H1 (cell line): ENCODE data around the gene DISC1. TPM values are rescaled to one million over a fixed set of nuclear protein-coding genes. Genes with fewer than 3 reads are reported as not detected.

Source experiments
- CTCF ChIA-PET: fragments of 300-600 bp; sonication (Branson Sonifier 250); formaldehyde crosslinking; loops from one replicate; lab custom pipeline; 2021; ENCODE audit not compliant: partially characterized antibody; lab: Charles Lee
- POLR2A ChIA-PET: fragments of 300-600 bp; sonication (Branson Sonifier 250); formaldehyde crosslinking; loops from one replicate; lab custom pipeline; 2021; ENCODE audit warnings: inconsistent platforms; ENCODE audit not compliant: partially characterized antibody; lab: Charles Lee
- DNase-seq, 2 experiments: peaks; one replicate each; pipeline versions ENCODE4 v3.0.0 to v3.0.0-alpha.2; 2010 to 2022; ENCODE audit warnings: low spot score in 2 of 2, low read depth in 1 of 2, mixed read lengths in 1 of 2
- FAIRE-seq: peaks from 2 replicates; lab custom pipeline; 2011; peaks lifted over from hg19 to GRCh38; lab: Jason Lieb, UNC
- H2AFZ ChIP-seq: 2 replicates; pipeline ENCODE4 v1.8.1; 2012; ENCODE audit warnings: low read length, inconsistent platforms
- H2AK5ac ChIP-seq: 2 replicates; pipeline ENCODE4 v1.6.1; 2013; ENCODE audit warnings: low read depth, low read length
- H2BK120ac ChIP-seq: replicated peaks from 2 replicates; pipeline ENCODE3; 2013; ENCODE audit warnings: low read depth, low read length, inconsistent platforms
- H2BK12ac ChIP-seq: 2 replicates; pipeline ENCODE4 v1.6.1; 2013; ENCODE audit warnings: low read depth, low read length
- H2BK15ac ChIP-seq: 2 replicates; pipeline ENCODE4 v1.6.1; 2013; ENCODE audit warnings: low read length
- H2BK20ac ChIP-seq: 2 replicates; pipeline ENCODE4 v1.6.1; 2013; ENCODE audit warnings: low read length
- H2BK5ac ChIP-seq: 2 replicates; pipeline ENCODE4 v1.6.1; 2013; ENCODE audit warnings: low read depth, low read length
- H3K14ac ChIP-seq: 2 replicates; pipeline ENCODE4 v1.6.1; 2013; ENCODE audit warnings: inconsistent platforms; ENCODE audit not compliant: insufficient read length
- H3K18ac ChIP-seq: 2 replicates; pipeline ENCODE4 v1.6.1; 2013; ENCODE audit warnings: low read length; ENCODE audit errors: extremely low read depth
- H3K23ac ChIP-seq: 2 replicates; pipeline ENCODE4 v1.6.1; 2013; ENCODE audit warnings: inconsistent platforms; ENCODE audit not compliant: insufficient read length
- H3K23me2 ChIP-seq: 2 replicates; pipeline ENCODE4 v1.6.1; 2013; ENCODE audit warnings: low read depth, low read length
- H3K27ac ChIP-seq: 2 replicates; pipeline ENCODE4 v1.6.1; 2011; ENCODE audit warnings: low read depth, low read length, inconsistent platforms
- H3K27me3 ChIP-seq, 4 experiments: replicated peaks in 1 of 4; 1 replicate in 1 of 4; 2 replicates in 3 of 4; pipeline versions ENCODE4 v1.6.1 to v1.8.1; 2011 to 2013; ENCODE audit warnings: low read length in 3 of 4, mild to moderate bottlenecking in 3 of 4, inconsistent platforms in 2 of 4, mixed read lengths in 2 of 4, moderate library complexity in 1 of 4; ENCODE audit not compliant: control insufficient read depth in 3 of 4, insufficient read depth in 3 of 4; ENCODE audit errors: extremely low read depth in 1 of 4
- H3K36me3 ChIP-seq, 4 experiments: 2 replicates each; pipeline versions ENCODE4 v1.6.1 to v1.8.1; 2011 to 2013; ENCODE audit warnings: mild to moderate bottlenecking in 4 of 4, low read length in 3 of 4, moderate library complexity in 2 of 4, control low read depth in 1 of 4, inconsistent platforms in 1 of 4; ENCODE audit not compliant: insufficient read depth in 4 of 4, control insufficient read depth in 2 of 4
- H3K4ac ChIP-seq: replicated peaks from 2 replicates; pipeline ENCODE3; 2013; ENCODE audit warnings: low read length, low read depth, mixed read lengths, inconsistent platforms; ENCODE audit not compliant: insufficient read length
- H3K4me1 ChIP-seq, 4 experiments: replicated peaks in 1 of 4; 1 replicate in 1 of 4; 2 replicates in 3 of 4; pipeline versions ENCODE4 v1.6.1 to v1.8.1; 2011 to 2013; ENCODE audit warnings: low read length in 3 of 4, inconsistent platforms in 2 of 4, mixed read lengths in 1 of 4; ENCODE audit not compliant: insufficient read depth in 4 of 4, control insufficient read depth in 3 of 4
- H3K4me2 ChIP-seq, 2 experiments: 2 replicates each; pipeline versions ENCODE4 v1.6.1 to v1.8.1; 2011 to 2013; ENCODE audit warnings: low read depth in 2 of 2, low read length in 2 of 2, control low read depth in 1 of 2, inconsistent platforms in 1 of 2, mild to moderate bottlenecking in 1 of 2; ENCODE audit not compliant: insufficient read depth in 1 of 2
- H3K4me3 ChIP-seq, 4 experiments: fragments of 200-600, 300-600 bp in 1 of 4; sonication (generic), shearing (Covaris generic), sonication (Bioruptor Twin) in 1 of 4; 2 replicates each; pipeline versions ENCODE4 v1.5.1 to v1.8.1; 2011 to 2016; ENCODE audit warnings: low read length in 4 of 4, low read depth in 3 of 4, control low read depth in 2 of 4, inconsistent platforms in 2 of 4, mild to moderate bottlenecking in 2 of 4, mixed read lengths in 1 of 4, moderate library complexity in 1 of 4; ENCODE audit not compliant: insufficient read depth in 2 of 4; ENCODE audit errors: extremely low read depth in 1 of 4
- H3K56ac ChIP-seq: replicated peaks from 2 replicates; pipeline ENCODE3; 2013; ENCODE audit warnings: low read depth, mild to moderate bottlenecking, mixed read lengths, low read length, inconsistent platforms; ENCODE audit not compliant: insufficient read length
- H3K79me1 ChIP-seq: 2 replicates; pipeline ENCODE4 v1.6.1; 2013; ENCODE audit warnings: low read depth, low read length, control low read depth
- H3K79me2 ChIP-seq, 2 experiments: 2 replicates each; pipeline versions ENCODE4 v1.6.1 to v1.8.1; 2012 to 2013; ENCODE audit warnings: low read length in 2 of 2, mild to moderate bottlenecking in 2 of 2, inconsistent platforms in 1 of 2; ENCODE audit not compliant: insufficient read depth in 2 of 2, control insufficient read depth in 1 of 2
- H3K9ac ChIP-seq, 4 experiments: replicated peaks in 1 of 4; 1 replicate in 1 of 4; 2 replicates in 3 of 4; pipeline versions ENCODE4 v1.6.1 to v1.8.1; 2011 to 2013; ENCODE audit warnings: low read depth in 3 of 4, low read length in 3 of 4, control low read depth in 2 of 4, mild to moderate bottlenecking in 2 of 4, moderate library complexity in 2 of 4, inconsistent platforms in 1 of 4; ENCODE audit errors: extremely low read depth in 1 of 4
- H3K9me3 ChIP-seq, 2 experiments: 2 replicates each; pipeline versions ENCODE4 v1.6.1 to v1.8.1; 2012 to 2013; ENCODE audit warnings: mild to moderate bottlenecking in 2 of 2, moderate library complexity in 2 of 2, control low read depth in 1 of 2, inconsistent platforms in 1 of 2, low read depth in 1 of 2, low read length in 1 of 2, mixed read lengths in 1 of 2; ENCODE audit not compliant: insufficient read depth in 2 of 2
- H4K20me1 ChIP-seq, 2 experiments: replicated peaks in 1 of 2; 2 replicates each; pipeline versions ENCODE3 to v1.8.1; 2011 to 2013; ENCODE audit warnings: inconsistent platforms in 2 of 2, low read length in 2 of 2, mild to moderate bottlenecking in 1 of 2; ENCODE audit not compliant: insufficient read depth in 2 of 2, control insufficient read depth in 1 of 2
- H4K5ac ChIP-seq: 2 replicates; pipeline ENCODE4 v1.6.1; 2013; ENCODE audit warnings: low read length, low read depth, mixed read lengths, inconsistent platforms; ENCODE audit not compliant: insufficient read length
- H4K8ac ChIP-seq: 2 replicates; pipeline ENCODE4 v1.8.0; 2013; ENCODE audit warnings: mild to moderate bottlenecking, moderate library complexity, low read length, inconsistent platforms; ENCODE audit not compliant: insufficient read depth; ENCODE audit errors: extremely low read depth
- H4K91ac ChIP-seq: replicated peaks from 2 replicates; pipeline ENCODE3; 2013; ENCODE audit warnings: low read length, mixed read lengths, inconsistent platforms; ENCODE audit not compliant: insufficient read length
- HDAC6 ChIP-seq: IDR thresholded peaks from one replicate; pipeline ENCODE4 v1.7.1; 2012; ENCODE audit warnings: low read depth, mild to moderate bottlenecking, inconsistent platforms, low read length, moderate library complexity
- RNF2 ChIP-seq: fragments of 200-900, 300-1000 bp; sonication (generic); IDR thresholded peaks from 2 replicates; pipeline ENCODE4 v1.7.1; 2016; ENCODE audit warnings: borderline replicate concordance, low read depth, mild to moderate bottlenecking, antibody characterized with exemption, low read length; ENCODE audit not compliant: poor library complexity, severe bottlenecking; ENCODE audit errors: missing control alignments
- WGBS, 2 experiments: shearing (Covaris generic) in 1 of 2; methylation state at CpG; one replicate each; pipeline versions ENCODE4 v1.1.6 to v1.1.7; 2013 to 2015; ENCODE audit warnings: low lambda C conversion rate in 2 of 2, mixed read lengths in 2 of 2, inconsistent platforms in 1 of 2, low coverage in 1 of 2, missing lambda C conversion rate in 1 of 2; ENCODE audit not compliant: insufficient replicate concordance in 2 of 2, insufficient coverage in 1 of 2, insufficient read length in 1 of 2; ENCODE audit errors: extremely low coverage in 1 of 2, missing lambda C conversion rate in 1 of 2; 5-methylcytosine and 5-hydroxymethylcytosine counted together
- polyA plus RNA-seq, 7 experiments: library from polyadenylated mRNA; depleted of rRNA in 3 of 7; stranded (reverse) in 5 of 7; unstranded in 2 of 7; fragments of >200 nt in 5 of 7; fragments of 200-250 nt in 2 of 7; gene quantifications; 1 replicate in 5 of 7; 2 replicates in 1 of 7; 4 replicates in 1 of 7; pipeline versions ENCODE4 v1.2.1 to v1.2.3, GENCODE V29; 2011 to 2013; ENCODE audit warnings: missing spikeins in 2 of 7, mixed read lengths in 2 of 7
- total RNA-seq: library from RNA; stranded (reverse); fragmentation: NEBNext Ultra II Directional; extraction: Animal tissue kit (Norgen Biotek cat#: 25700); gene quantifications from 2 replicates; pipeline ENCODE4 v1.2.1, GENCODE V29; 2021

DISC1 gene
- total and polyA plus RNA-seq, 2 of the 8 experiments (the other 6 are each of a cell fraction or from before 2014, with no cell fraction given) = 1.1 to 3.5 TPM

DNA sequence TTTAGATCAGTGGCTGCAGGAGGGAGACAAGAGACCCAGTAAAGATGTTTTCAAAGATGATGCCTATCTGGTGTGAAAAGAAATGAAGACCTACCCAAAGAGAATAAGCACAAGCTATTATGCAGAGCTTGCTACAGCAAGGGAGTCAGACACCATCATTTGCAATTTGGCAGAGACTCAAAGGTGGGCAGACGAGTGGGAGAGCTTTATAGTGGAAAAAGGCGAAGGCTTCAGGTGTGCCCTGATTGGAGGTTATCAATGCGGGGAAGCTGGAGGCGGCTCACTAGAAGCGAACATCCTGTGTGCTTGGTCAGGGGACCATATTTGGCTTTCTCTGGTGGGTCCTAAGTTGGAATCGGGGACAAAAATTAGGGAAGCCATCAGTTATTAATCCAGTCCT lies 183.8 kb downstream of the DISC1 start:
- H3K79me1 ChIP-seq = no peaks in the 10 kb centered on the region
- H3K14ac ChIP-seq = no peak overlapping the region
- WGBS, 2 experiments = 89% methylated on average over 6 of the region's 6 CpGs; no CpG with 5 or more reads in 1 of the 2 experiments
- H3K18ac ChIP-seq = no peak overlapping the region
- TF ChIP-seq HDAC6 = no peak
- no peak for TF ChIP-seq RNF2
- no peak overlapping the region for H3K23ac ChIP-seq
- no peak overlapping the region for H4K8ac ChIP-seq
- H2BK12ac ChIP-seq = no peak overlapping the region
- FAIRE-seq = no peak
- H2AK5ac ChIP-seq = no peak overlapping the region
- DNase-seq = no peak
- no peak overlapping the region for H3K56ac ChIP-seq
- no peak overlapping the region for H2BK5ac ChIP-seq
- peaks cover 0 to 1% (median 0%) of the 10 kb centered on the region in 4 experiments; a peak in 1 of 7 replicates for H3K27me3 ChIP-seq
- no peak overlapping the region for H2BK120ac ChIP-seq
- no peaks in the 10 kb centered on the region for H3K79me2 ChIP-seq
- H4K91ac ChIP-seq = no peak overlapping the region
- no peak overlapping the region for H3K4me3 ChIP-seq
- no peak overlapping the region for H4K5ac ChIP-seq
- H3K27ac ChIP-seq = no peak overlapping the region
- no peak overlapping the region for H2AFZ ChIP-seq
- no peak overlapping the region for H3K4ac ChIP-seq
- H3K4me2 ChIP-seq = no peak overlapping the region
- no peaks in the 10 kb centered on the region for H4K20me1 ChIP-seq
- no peak overlapping the region for H3K9ac ChIP-seq
- peaks cover 0 to 2% (median 0%) of the 10 kb centered on the region in 4 experiments; a peak in 1 of 7 replicates for H3K4me1 ChIP-seq
- H3K9me3 ChIP-seq = no peaks in the 10 kb centered on the region
- POLR2A ChIA-PET = no interaction called here
- no peak overlapping the region for H2BK20ac ChIP-seq
- no peaks in the 10 kb centered on the region; a peak in 1 of 8 replicates for H3K36me3 ChIP-seq
- H2BK15ac ChIP-seq = no peak overlapping the region
- CTCF ChIA-PET = interaction anchor here (1.1 to 1.7 kb wide), 2 partner anchors 54 to 117 kb away, joined by 3 to 12 read pairs; no protein-coding TSS in a partner anchor
- no peaks in the 10 kb centered on the region for H3K23me2 ChIP-seq
